H1 (cell line): ENCODE data around the gene DYNC1H1. TPM values are rescaled to one million over a fixed set of nuclear protein-coding genes. Genes with fewer than 3 reads are reported as not detected.
A peak's percentile ranks its signal among the peaks of the same experiment; 100 is the strongest.

ENCODE experiments used
- CTCF ChIA-PET: fragments of 300-600 bp; sonication (Branson Sonifier 250); formaldehyde crosslinking; loops from one replicate; lab custom pipeline; 2021; ENCODE audit not compliant: partially characterized antibody; lab: Charles Lee
- POLR2A ChIA-PET: fragments of 300-600 bp; sonication (Branson Sonifier 250); formaldehyde crosslinking; loops from one replicate; lab custom pipeline; 2021; ENCODE audit warnings: inconsistent platforms; ENCODE audit not compliant: partially characterized antibody; lab: Charles Lee
- DNase-seq, 2 experiments: peaks; one replicate each; pipeline versions ENCODE4 v3.0.0 to v3.0.0-alpha.2; 2010 to 2022; ENCODE audit warnings: low spot score in 2 of 2, low read depth in 1 of 2, mixed read lengths in 1 of 2
- FAIRE-seq: peaks from 2 replicates; lab custom pipeline; 2011; peaks lifted over from hg19 to GRCh38; lab: Jason Lieb, UNC
- H2AFZ ChIP-seq: 2 replicates; pipeline ENCODE4 v1.8.1; 2012; ENCODE audit warnings: low read length, inconsistent platforms
- H2AK5ac ChIP-seq: 2 replicates; pipeline ENCODE4 v1.6.1; 2013; ENCODE audit warnings: low read depth, low read length
- H2BK120ac ChIP-seq: replicated peaks from 2 replicates; pipeline ENCODE3; 2013; ENCODE audit warnings: low read depth, low read length, inconsistent platforms
- H2BK12ac ChIP-seq: 2 replicates; pipeline ENCODE4 v1.6.1; 2013; ENCODE audit warnings: low read depth, low read length
- H2BK15ac ChIP-seq: 2 replicates; pipeline ENCODE4 v1.6.1; 2013; ENCODE audit warnings: low read length
- H2BK20ac ChIP-seq: 2 replicates; pipeline ENCODE4 v1.6.1; 2013; ENCODE audit warnings: low read length
- H2BK5ac ChIP-seq: 2 replicates; pipeline ENCODE4 v1.6.1; 2013; ENCODE audit warnings: low read depth, low read length
- H3K14ac ChIP-seq: 2 replicates; pipeline ENCODE4 v1.6.1; 2013; ENCODE audit warnings: inconsistent platforms; ENCODE audit not compliant: insufficient read length
- H3K18ac ChIP-seq: 2 replicates; pipeline ENCODE4 v1.6.1; 2013; ENCODE audit warnings: low read length; ENCODE audit errors: extremely low read depth
- H3K23ac ChIP-seq: 2 replicates; pipeline ENCODE4 v1.6.1; 2013; ENCODE audit warnings: inconsistent platforms; ENCODE audit not compliant: insufficient read length
- H3K23me2 ChIP-seq: 2 replicates; pipeline ENCODE4 v1.6.1; 2013; ENCODE audit warnings: low read depth, low read length
- H3K27ac ChIP-seq: 2 replicates; pipeline ENCODE4 v1.6.1; 2011; ENCODE audit warnings: low read depth, low read length, inconsistent platforms
- H3K27me3 ChIP-seq, 4 experiments: replicated peaks in 1 of 4; 1 replicate in 1 of 4; 2 replicates in 3 of 4; pipeline versions ENCODE4 v1.6.1 to v1.8.1; 2011 to 2013; ENCODE audit warnings: low read length in 3 of 4, mild to moderate bottlenecking in 3 of 4, inconsistent platforms in 2 of 4, mixed read lengths in 2 of 4, moderate library complexity in 1 of 4; ENCODE audit not compliant: control insufficient read depth in 3 of 4, insufficient read depth in 3 of 4; ENCODE audit errors: extremely low read depth in 1 of 4
- H3K36me3 ChIP-seq, 4 experiments: 2 replicates each; pipeline versions ENCODE4 v1.6.1 to v1.8.1; 2011 to 2013; ENCODE audit warnings: mild to moderate bottlenecking in 4 of 4, low read length in 3 of 4, moderate library complexity in 2 of 4, control low read depth in 1 of 4, inconsistent platforms in 1 of 4; ENCODE audit not compliant: insufficient read depth in 4 of 4, control insufficient read depth in 2 of 4
- H3K4ac ChIP-seq: replicated peaks from 2 replicates; pipeline ENCODE3; 2013; ENCODE audit warnings: low read length, low read depth, mixed read lengths, inconsistent platforms; ENCODE audit not compliant: insufficient read length
- H3K4me1 ChIP-seq, 4 experiments: replicated peaks in 1 of 4; 1 replicate in 1 of 4; 2 replicates in 3 of 4; pipeline versions ENCODE4 v1.6.1 to v1.8.1; 2011 to 2013; ENCODE audit warnings: low read length in 3 of 4, inconsistent platforms in 2 of 4, mixed read lengths in 1 of 4; ENCODE audit not compliant: insufficient read depth in 4 of 4, control insufficient read depth in 3 of 4
- H3K4me2 ChIP-seq, 2 experiments: 2 replicates each; pipeline versions ENCODE4 v1.6.1 to v1.8.1; 2011 to 2013; ENCODE audit warnings: low read depth in 2 of 2, low read length in 2 of 2, control low read depth in 1 of 2, inconsistent platforms in 1 of 2, mild to moderate bottlenecking in 1 of 2; ENCODE audit not compliant: insufficient read depth in 1 of 2
- H3K4me3 ChIP-seq, 4 experiments: fragments of 200-600, 300-600 bp in 1 of 4; sonication (generic), shearing (Covaris generic), sonication (Bioruptor Twin) in 1 of 4; 2 replicates each; pipeline versions ENCODE4 v1.5.1 to v1.8.1; 2011 to 2016; ENCODE audit warnings: low read length in 4 of 4, low read depth in 3 of 4, control low read depth in 2 of 4, inconsistent platforms in 2 of 4, mild to moderate bottlenecking in 2 of 4, mixed read lengths in 1 of 4, moderate library complexity in 1 of 4; ENCODE audit not compliant: insufficient read depth in 2 of 4; ENCODE audit errors: extremely low read depth in 1 of 4
- H3K56ac ChIP-seq: replicated peaks from 2 replicates; pipeline ENCODE3; 2013; ENCODE audit warnings: low read depth, mild to moderate bottlenecking, mixed read lengths, low read length, inconsistent platforms; ENCODE audit not compliant: insufficient read length
- H3K79me1 ChIP-seq: 2 replicates; pipeline ENCODE4 v1.6.1; 2013; ENCODE audit warnings: low read depth, low read length, control low read depth
- H3K79me2 ChIP-seq, 2 experiments: 2 replicates each; pipeline versions ENCODE4 v1.6.1 to v1.8.1; 2012 to 2013; ENCODE audit warnings: low read length in 2 of 2, mild to moderate bottlenecking in 2 of 2, inconsistent platforms in 1 of 2; ENCODE audit not compliant: insufficient read depth in 2 of 2, control insufficient read depth in 1 of 2
- H3K9ac ChIP-seq, 4 experiments: replicated peaks in 1 of 4; 1 replicate in 1 of 4; 2 replicates in 3 of 4; pipeline versions ENCODE4 v1.6.1 to v1.8.1; 2011 to 2013; ENCODE audit warnings: low read depth in 3 of 4, low read length in 3 of 4, control low read depth in 2 of 4, mild to moderate bottlenecking in 2 of 4, moderate library complexity in 2 of 4, inconsistent platforms in 1 of 4; ENCODE audit errors: extremely low read depth in 1 of 4
- H3K9me3 ChIP-seq, 2 experiments: 2 replicates each; pipeline versions ENCODE4 v1.6.1 to v1.8.1; 2012 to 2013; ENCODE audit warnings: mild to moderate bottlenecking in 2 of 2, moderate library complexity in 2 of 2, control low read depth in 1 of 2, inconsistent platforms in 1 of 2, low read depth in 1 of 2, low read length in 1 of 2, mixed read lengths in 1 of 2; ENCODE audit not compliant: insufficient read depth in 2 of 2
- H4K20me1 ChIP-seq, 2 experiments: replicated peaks in 1 of 2; 2 replicates each; pipeline versions ENCODE3 to v1.8.1; 2011 to 2013; ENCODE audit warnings: inconsistent platforms in 2 of 2, low read length in 2 of 2, mild to moderate bottlenecking in 1 of 2; ENCODE audit not compliant: insufficient read depth in 2 of 2, control insufficient read depth in 1 of 2
- H4K5ac ChIP-seq: 2 replicates; pipeline ENCODE4 v1.6.1; 2013; ENCODE audit warnings: low read length, low read depth, mixed read lengths, inconsistent platforms; ENCODE audit not compliant: insufficient read length
- H4K8ac ChIP-seq: 2 replicates; pipeline ENCODE4 v1.8.0; 2013; ENCODE audit warnings: mild to moderate bottlenecking, moderate library complexity, low read length, inconsistent platforms; ENCODE audit not compliant: insufficient read depth; ENCODE audit errors: extremely low read depth
- H4K91ac ChIP-seq: replicated peaks from 2 replicates; pipeline ENCODE3; 2013; ENCODE audit warnings: low read length, mixed read lengths, inconsistent platforms; ENCODE audit not compliant: insufficient read length
- ATF2 ChIP-seq: IDR thresholded peaks from 2 replicates; pipeline ENCODE4 v1.6.1; 2012; ENCODE audit warnings: low read length, inconsistent platforms
- KDM1A ChIP-seq: fragments of 200-600, 300-600 bp; sonication (generic); IDR thresholded peaks from 2 replicates; pipeline ENCODE4 v1.7.1; 2016; ENCODE audit warnings: mild to moderate bottlenecking, low read length, borderline replicate concordance
- PHF8 ChIP-seq: fragments of 200-600 bp; sonication (generic); conservative IDR thresholded peaks from 2 replicates; pipeline ENCODE4 v1.7.1; 2012; ENCODE audit warnings: low read depth, mild to moderate bottlenecking, inconsistent platforms, low read length, moderate library complexity
- RAD21 ChIP-seq, 2 experiments: IDR thresholded peaks in 1 of 2; conservative IDR thresholded peaks in 1 of 2; 2 replicates each; pipeline ENCODE4 v1.6.1; 2011; ENCODE audit warnings: low read depth in 2 of 2, low read length in 2 of 2, improper control_type of control experiment in 1 of 2, inconsistent platforms in 1 of 2, mild to moderate bottlenecking in 1 of 2, moderate library complexity in 1 of 2
- RNF2 ChIP-seq: fragments of 200-900, 300-1000 bp; sonication (generic); IDR thresholded peaks from 2 replicates; pipeline ENCODE4 v1.7.1; 2016; ENCODE audit warnings: borderline replicate concordance, low read depth, mild to moderate bottlenecking, antibody characterized with exemption, low read length; ENCODE audit not compliant: poor library complexity, severe bottlenecking; ENCODE audit errors: missing control alignments
- SP2 ChIP-seq: IDR thresholded peaks from 2 replicates; pipeline ENCODE4 v1.6.1; 2012; ENCODE audit warnings: mild to moderate bottlenecking, low read length, inconsistent platforms
- SP4 ChIP-seq: IDR thresholded peaks from 2 replicates; pipeline ENCODE4 v1.6.1; 2012; ENCODE audit warnings: low read length, inconsistent platforms
- TCF12 ChIP-seq: IDR thresholded peaks from 2 replicates; pipeline ENCODE4 v1.6.1; 2011; ENCODE audit warnings: low read depth, mild to moderate bottlenecking, low read length
- TEAD4 ChIP-seq: IDR thresholded peaks from 2 replicates; pipeline ENCODE4 v1.6.1; 2012; ENCODE audit warnings: low read depth, low read length, inconsistent platforms, mixed read lengths
- YY1 ChIP-seq: IDR thresholded peaks from 2 replicates; pipeline ENCODE4 v1.6.1; 2011; ENCODE audit warnings: low read depth, mild to moderate bottlenecking, low read length
- ZNF274 ChIP-seq: IDR thresholded peaks from 2 replicates; pipeline ENCODE4 v1.7.0; 2012; ENCODE audit warnings: low read length, borderline replicate concordance; ENCODE audit errors: extremely low read depth
- WGBS, 2 experiments: shearing (Covaris generic) in 1 of 2; methylation state at CpG; one replicate each; pipeline versions ENCODE4 v1.1.6 to v1.1.7; 2013 to 2015; ENCODE audit warnings: low lambda C conversion rate in 2 of 2, mixed read lengths in 2 of 2, inconsistent platforms in 1 of 2, low coverage in 1 of 2, missing lambda C conversion rate in 1 of 2; ENCODE audit not compliant: insufficient replicate concordance in 2 of 2, insufficient coverage in 1 of 2, insufficient read length in 1 of 2; ENCODE audit errors: extremely low coverage in 1 of 2, missing lambda C conversion rate in 1 of 2; 5-methylcytosine and 5-hydroxymethylcytosine counted together
- polyA plus RNA-seq, 7 experiments: library from polyadenylated mRNA; depleted of rRNA in 3 of 7; stranded (reverse) in 5 of 7; unstranded in 2 of 7; fragments of >200 nt in 5 of 7; fragments of 200-250 nt in 2 of 7; gene quantifications; 1 replicate in 5 of 7; 2 replicates in 1 of 7; 4 replicates in 1 of 7; pipeline versions ENCODE4 v1.2.1 to v1.2.3, GENCODE V29; 2011 to 2013; ENCODE audit warnings: missing spikeins in 2 of 7, mixed read lengths in 2 of 7
- total RNA-seq: library from RNA; stranded (reverse); fragmentation: NEBNext Ultra II Directional; extraction: Animal tissue kit (Norgen Biotek cat#: 25700); gene quantifications from 2 replicates; pipeline ENCODE4 v1.2.1, GENCODE V29; 2021

Gene DYNC1H1
- total and polyA plus RNA-seq, 2 of the 8 experiments (the other 6 are each of a cell fraction or from before 2014, with no cell fraction given), result 238 to 387 TPM

- FAIRE-seq, result no peak
- Histone ChIP-seq H4K20me1 (no peaks in the 10 kb centered on the region), H3K79me1 (no peaks in the 10 kb centered on the region), H3K27ac (no peak overlapping the region), H3K9me3 (no peaks in the 10 kb centered on the region), H2BK20ac (no peak overlapping the region), H3K4me3 (no peak overlapping the region), H3K79me2 (no peaks in the 10 kb centered on the region), H4K8ac (no peak overlapping the region), H3K36me3 (no peaks in the 10 kb centered on the region), H4K91ac (no peak overlapping the region), H3K4me1 (peaks cover 0 to 3% (median 0%) of the 10 kb centered on the region in 4 experiments; a peak in 1 of 7 replicates), H3K27me3 (peaks cover 4 to 26% (median 14%) of the 10 kb centered on the region in 4 experiments), H3K9ac (no peak overlapping the region), H3K56ac (no peak overlapping the region), H3K23me2 (peaks cover 3% of the 10 kb centered on the region), H4K5ac (no peak overlapping the region), H2BK12ac (no peak overlapping the region; the same call in 1 of the 2 replicates), H3K4ac (no peak overlapping the region)
- CTCF ChIA-PET, result interaction anchor here (0.8 to 3.7 kb wide), 6 partner anchors 8 to 252 kb away, joined by 3 to 23 read pairs (median 4); no protein-coding TSS in a partner anchor
- TF ChIP-seq ATF2 (no peak), RAD21 (IDR thresholded peaks at IDR 0.05 in 1 of 2, conservative IDR thresholded peaks at IDR 0.05 in 1 of 2; ENCODE audit: low read depth in 2 of 2, low read length in 2 of 2) (no peak), RNF2 (no peak), YY1 (no peak), TEAD4 (no peak), SP2 (no peak), PHF8 (no peak), KDM1A (no peak), ZNF274 (no peak), SP4 (no peak), TCF12 (no peak)
- TF ChIP-seq, all 59 proteins: peak for 0
- Histone ChIP-seq H2AK5ac (no peak overlapping the region), H2BK5ac (no peak overlapping the region), H2BK120ac (no peak overlapping the region), H3K4me2 (no peak overlapping the region), H2BK15ac (0 out of 2 replicates have a peak overlapping the region, but pooled peaks have one; percentile 61), H3K14ac (no peak overlapping the region), H3K18ac (no peak overlapping the region), H3K23ac (no peak overlapping the region), H2AFZ (no peak overlapping the region)
- POLR2A ChIA-PET, result interaction anchor here (1.4 kb wide), 1 partner anchor 11 kb away, joined by 5 read pairs; no protein-coding TSS in a partner anchor
- no peak for DNase-seq
- 68% methylated on average over 2 of the region's 2 CpGs; no CpG with 5 or more reads in 1 of the 2 experiments for WGBS, 2 experiments
Measured at GRCh38 chr14:101959277-101959676, 5.1 kb upstream of the DYNC1H1 start.
